Stimulated activated CD8-positive, alpha-beta memory T cell treated with anti-CD3 and anti-CD28 coated beads, Interleukin-7, amount 100 ng/mL, for 1 hour (primary cell): ENCODE data around the gene RETSAT.

Source experiments
- DNase-seq, 2 donors: peaks; one replicate each; pipeline ENCODE4 v3.0.0-alpha.2; 2020; ENCODE audit warnings: low read depth in 2 of 2

RETSAT gene

GRCh38 chr2:85307527-85307897 is 46.8 kb downstream of the RETSAT start:
- no peak for DNase-seq

- no peak for DNase-seq
Observed at GRCh38 chr2:85303780-85304531, 50.4 kb downstream of the RETSAT start.

- no peak for DNase-seq
Observed at GRCh38 chr2:85302121-85302520, 52.2 kb downstream of the RETSAT start.
